OCI-LY3 (cell line): ENCODE data around the gene CNP.

Experiments
- H2AFZ ChIP-seq: fragments of 200-600, 300-600 bp; shearing (Covaris generic); 2 replicates; pipeline ENCODE4 v1.6.0; 2014; ENCODE audit warnings: antibody characterized with exemption, low read depth, low read length
- H3K27ac ChIP-seq: fragments of 200-600, 300-600 bp; sonication (generic); 2 replicates; pipeline ENCODE4 v1.5.1; 2014; ENCODE audit warnings: mild to moderate bottlenecking, low read length, moderate library complexity, mixed read lengths
- H3K27me3 ChIP-seq: fragments of 200-600, 300-600 bp; sonication (generic); 2 replicates; pipeline ENCODE4 v1.6.1; 2014; ENCODE audit warnings: low read depth, low read length, mixed read lengths
- H3K36me3 ChIP-seq: fragments of 200-600, 300-600 bp; sonication (generic); replicated peaks from 2 replicates; pipeline ENCODE3; 2014; ENCODE audit warnings: low read depth, low read length, mixed read lengths
- H3K4me1 ChIP-seq: fragments of 300-600, 200-600 bp; sonication (generic); 2 replicates; pipeline ENCODE4 v1.6.1; 2014; ENCODE audit warnings: low read length, mixed read lengths
- H3K4me2 ChIP-seq: fragments of 200-600, 300-600 bp; sonication (generic); 2 replicates; pipeline ENCODE4 v1.6.1; 2014; ENCODE audit warnings: low read length, mixed read lengths
- H3K4me3 ChIP-seq: fragments of 300-600, 200-600 bp; sonication (generic); 2 replicates; pipeline ENCODE4 v1.5.1; 2014; ENCODE audit warnings: antibody characterized with exemption, mild to moderate bottlenecking, low read length, moderate library complexity
- H3K79me2 ChIP-seq: fragments of 300-600, 200-600 bp; shearing (Covaris generic); 2 replicates; pipeline ENCODE4 v1.6.1; 2014; ENCODE audit warnings: mild to moderate bottlenecking, low read length, mixed read lengths
- H3K9ac ChIP-seq: fragments of 300-600, 200-600 bp; shearing (Covaris generic); 2 replicates; pipeline ENCODE4 v1.6.0; 2014; ENCODE audit warnings: mild to moderate bottlenecking, low read length, moderate library complexity
- H3K9me3 ChIP-seq: fragments of 200-600, 300-600 bp; shearing (Covaris generic); 2 replicates; pipeline ENCODE4 v1.6.1; 2014; ENCODE audit warnings: low read length, mixed read lengths; ENCODE audit not compliant: insufficient read depth
- H4K20me1 ChIP-seq: fragments of 200-600, 300-600 bp; sonication (generic); 2 replicates; pipeline ENCODE4 v1.6.1; 2016; ENCODE audit warnings: low read length, mixed read lengths; ENCODE audit not compliant: insufficient read depth
- EZH2phosphoT487 ChIP-seq: fragments of 200-600 bp; shearing (Covaris generic); IDR thresholded peaks from 2 replicates; pipeline ENCODE4 v1.6.1; 2018; ENCODE audit warnings: antibody characterized with exemption, mixed run types, low read depth
- TF ChIP-seq, protein P1 (sequence below): fragments of 200-600, 300-600 bp; sonication (generic); IDR thresholded peaks from 2 replicates; pipeline ENCODE4 v1.5.1; 2014; ENCODE audit warnings: antibody characterized with exemption, low read length, low read depth

The CNP gene

GRCh38 chr17:41987642-41988041 is 21.0 kb downstream of the CNP start:
- Histone ChIP-seq H3K4me1 (peaks cover 49% of the 10 kb centered on the region), H2AFZ (no peak overlapping the region), H3K4me2 (no peak overlapping the region), H3K27ac (peak overlapping the region; percentile 51), H3K9me3 (no peaks in the 10 kb centered on the region), H3K36me3 (peaks cover 68% of the 10 kb centered on the region), H3K4me3 (no peak overlapping the region), H3K27me3 (no peaks in the 10 kb centered on the region), H3K79me2 (no peaks in the 10 kb centered on the region), H3K9ac (no peak overlapping the region), H4K20me1 (no peaks in the 10 kb centered on the region)
- TF ChIP-seq, protein P1, sequence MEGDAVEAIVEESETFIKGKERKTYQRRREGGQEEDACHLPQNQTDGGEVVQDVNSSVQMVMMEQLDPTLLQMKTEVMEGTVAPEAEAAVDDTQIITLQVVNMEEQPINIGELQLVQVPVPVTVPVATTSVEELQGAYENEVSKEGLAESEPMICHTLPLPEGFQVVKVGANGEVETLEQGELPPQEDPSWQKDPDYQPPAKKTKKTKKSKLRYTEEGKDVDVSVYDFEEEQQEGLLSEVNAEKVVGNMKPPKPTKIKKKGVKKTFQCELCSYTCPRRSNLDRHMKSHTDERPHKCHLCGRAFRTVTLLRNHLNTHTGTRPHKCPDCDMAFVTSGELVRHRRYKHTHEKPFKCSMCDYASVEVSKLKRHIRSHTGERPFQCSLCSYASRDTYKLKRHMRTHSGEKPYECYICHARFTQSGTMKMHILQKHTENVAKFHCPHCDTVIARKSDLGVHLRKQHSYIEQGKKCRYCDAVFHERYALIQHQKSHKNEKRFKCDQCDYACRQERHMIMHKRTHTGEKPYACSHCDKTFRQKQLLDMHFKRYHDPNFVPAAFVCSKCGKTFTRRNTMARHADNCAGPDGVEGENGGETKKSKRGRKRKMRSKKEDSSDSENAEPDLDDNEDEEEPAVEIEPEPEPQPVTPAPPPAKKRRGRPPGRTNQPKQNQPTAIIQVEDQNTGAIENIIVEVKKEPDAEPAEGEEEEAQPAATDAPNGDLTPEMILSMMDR = no peak
- no peak for TF ChIP-seq EZH2phosphoT487

GRCh38 chr17:41988418-41988817 is 21.8 kb downstream of the CNP start:
- Histone ChIP-seq H3K4me3 (no peak overlapping the region), H2AFZ (no peak overlapping the region), H3K36me3 (peaks cover 71% of the 10 kb centered on the region), H3K27me3 (no peaks in the 10 kb centered on the region), H3K79me2 (no peaks in the 10 kb centered on the region), H4K20me1 (no peaks in the 10 kb centered on the region), H3K9ac (no peak overlapping the region), H3K27ac (peak overlapping the region; percentile 51), H3K4me1 (peaks cover 41% of the 10 kb centered on the region), H3K4me2 (no peak overlapping the region), H3K9me3 (no peaks in the 10 kb centered on the region)
- TF ChIP-seq, protein P1 = no peak
- no peak for TF ChIP-seq EZH2phosphoT487

DNA sequence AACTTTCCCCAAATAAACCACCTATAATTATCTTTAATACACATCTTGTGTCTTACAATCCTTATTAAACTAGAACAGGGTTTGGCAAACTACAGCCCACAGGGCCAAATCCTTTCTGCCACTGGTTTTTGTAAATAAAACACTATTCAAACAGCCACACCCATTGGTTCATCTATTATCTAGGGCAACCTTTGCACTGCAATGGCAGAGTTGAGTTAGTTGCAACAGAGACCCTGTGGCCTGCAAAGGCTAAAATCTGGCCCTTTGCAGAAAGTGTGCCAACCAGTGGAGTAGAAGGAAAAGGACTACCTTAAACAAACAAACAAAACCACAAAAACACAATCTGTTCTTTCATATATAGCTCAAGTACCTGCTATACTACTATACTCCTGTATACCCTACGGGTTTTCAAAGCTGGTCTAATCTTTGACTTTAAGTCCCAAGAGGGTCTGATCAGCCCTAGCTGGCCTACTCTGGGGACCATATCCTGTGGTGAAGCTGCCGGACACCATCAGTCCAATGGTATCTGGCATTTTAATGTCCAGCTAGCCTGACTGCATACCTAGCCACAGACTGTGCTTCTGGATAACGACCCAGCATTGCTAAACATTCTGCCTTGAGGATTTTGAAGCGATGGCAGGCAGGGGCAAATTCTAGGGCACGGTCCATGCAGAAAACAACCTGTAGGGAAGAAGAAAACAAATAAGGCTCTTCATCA is 23.3 kb downstream of the CNP start:
- Histone ChIP-seq H3K36me3 (peaks cover 72% of the 10 kb centered on the region), H4K20me1 (no peaks in the 10 kb centered on the region), H3K4me3 (no peak overlapping the region), H2AFZ (no peak overlapping the region), H3K79me2 (peaks cover 3% of the 10 kb centered on the region), H3K27me3 (no peaks in the 10 kb centered on the region), H3K9ac (no peak overlapping the region), H3K27ac (no peak overlapping the region), H3K4me2 (no peak overlapping the region), H3K9me3 (no peaks in the 10 kb centered on the region), H3K4me1 (peaks cover 30% of the 10 kb centered on the region)
- TF ChIP-seq, protein P1 = no peak
- TF ChIP-seq EZH2phosphoT487 = no peak

- Histone ChIP-seq H3K9me3 (no peaks in the 10 kb centered on the region), H3K4me1 (peaks cover 42% of the 10 kb centered on the region), H3K9ac (no peak overlapping the region), H4K20me1 (no peaks in the 10 kb centered on the region), H3K4me3 (no peak overlapping the region), H3K27me3 (no peaks in the 10 kb centered on the region), H3K79me2 (peaks cover 10% of the 10 kb centered on the region), H2AFZ (no peak overlapping the region), H3K27ac (no peak overlapping the region), H3K36me3 (peaks cover 70% of the 10 kb centered on the region), H3K4me2 (no peak overlapping the region)
- TF ChIP-seq, protein P1 = no peak
- no peak for TF ChIP-seq EZH2phosphoT487
Observed at GRCh38 chr17:41992576-41992975, 26.0 kb downstream of the CNP start.
